HCT116 (cell line): Measurements from ENCODE around the gene FNDC3B. TPM values are rescaled to one million over a fixed set of nuclear protein-coding genes. Genes with fewer than 3 reads are reported as not detected.

Experiments used
- ATAC-seq: fragments of 200-7000 bp; cut with Tn5 transposase; 2 replicates; pipeline ENCODE4 v1.9.1; 2020; ENCODE audit warnings: mild to moderate bottlenecking, moderate library complexity
- BruUV-seq: library from RNA; stranded (reverse); fragments of 400-500 nt; replicated peaks from 2 replicates; lab custom pipeline; 2021; lab: Mats Ljungman, UMichigan
- CTCF ChIA-PET: fragments of 300-600 bp; sonication (Branson Sonifier 250); formaldehyde crosslinking; loops from one replicate; lab custom pipeline; 2021; ENCODE audit warnings: antibody characterized with exemption; lab: Charles Lee
- POLR2A ChIA-PET: fragments of 300-600, 350-600 bp; sonication (Branson Sonifier 250); formaldehyde crosslinking; loops from one replicate; lab custom pipeline; 2021; ENCODE audit warnings: antibody characterized with exemption; lab: Charles Lee
- RAD21 ChIA-PET, 2 experiments: fragments of 300-600 bp; sonication (Branson Sonifier 250); formaldehyde crosslinking; loops; one replicate each; lab custom pipeline; 2023; ENCODE audit warnings: low total read pairs in 2 of 2; ENCODE audit not compliant: uncharacterized antibody in 2 of 2, unreplicated experiment in 2 of 2, low non-redundant PET in 1 of 2; lab: Charles Lee
- DNase-seq: peaks from one replicate; pipeline ENCODE4 v3.0.0-alpha.2; 2010; ENCODE audit warnings: low read depth, low spot score
- H2AFZ ChIP-seq: fragments of 200-600 bp; shearing (Covaris generic), sonication (generic); 2 replicates; pipeline ENCODE4 v1.6.1; 2017; ENCODE audit warnings: low read depth, mixed run types, mixed read lengths, antibody characterized with exemption, low read length; ENCODE audit not compliant: poor library complexity, severe bottlenecking
- H3K27ac ChIP-seq: 2 replicates; pipeline ENCODE4 v1.5.1; 2012; ENCODE audit warnings: low read depth, low read length
- H3K27me3 ChIP-seq: fragments of 200-600 bp; sonication (generic); 2 replicates; pipeline ENCODE4 v1.6.1; 2016; ENCODE audit warnings: mixed run types, low read length, mixed read lengths; ENCODE audit not compliant: insufficient read depth
- H3K36me3 ChIP-seq, 2 experiments: fragments of 200-500 bp in 1 of 2; fragments of 200-600 bp in 1 of 2; sonication (Bioruptor generic) in 1 of 2; sonication (generic) in 1 of 2; 2 replicates each; pipeline versions ENCODE4 v1.5.1 to v1.6.1; 2014 to 2016; ENCODE audit warnings: low read length in 2 of 2, inconsistent platforms in 1 of 2, mixed read lengths in 1 of 2, mixed run types in 1 of 2; ENCODE audit not compliant: insufficient read depth in 2 of 2, control insufficient read depth in 1 of 2
- H3K4me1 ChIP-seq, 2 experiments: fragments of 200-600 bp in 1 of 2; sonication (generic) in 1 of 2; 2 replicates each; pipeline versions ENCODE4 v1.5.1 to v1.6.1; 2012 to 2017; ENCODE audit warnings: low read length in 2 of 2, inconsistent platforms in 1 of 2, mild to moderate bottlenecking in 1 of 2, mixed read lengths in 1 of 2, mixed run types in 1 of 2, moderate library complexity in 1 of 2; ENCODE audit not compliant: insufficient read depth in 2 of 2, control insufficient read depth in 1 of 2
- H3K4me2 ChIP-seq: fragments of 200-600 bp; sonication (generic); 2 replicates; pipeline ENCODE4 v1.6.1; 2017; ENCODE audit warnings: mixed run types, low read length, mixed read lengths
- H3K4me3 ChIP-seq, 2 experiments: fragments of 200-600 bp in 1 of 2; sonication (generic) in 1 of 2; replicated peaks in 1 of 2; 2 replicates each; pipeline ENCODE4 v1.5.1; 2011 to 2016; ENCODE audit warnings: low read length in 2 of 2, control low read depth in 1 of 2, low read depth in 1 of 2, mild to moderate bottlenecking in 1 of 2, mixed read lengths in 1 of 2, mixed run types in 1 of 2
- H3K79me2 ChIP-seq: fragments of 200-600 bp; sonication (generic); 2 replicates; pipeline ENCODE4 v1.6.1; 2017; ENCODE audit warnings: mild to moderate bottlenecking, mixed run types, low read length, moderate library complexity, mixed read lengths; ENCODE audit not compliant: insufficient read depth
- H3K9ac ChIP-seq: fragments of 200-600 bp; sonication (generic); 2 replicates; pipeline ENCODE4 v1.6.1; 2016; ENCODE audit warnings: low read length, mixed read lengths
- H3K9me2 ChIP-seq: fragments of 200-600 bp; sonication (generic), shearing (Covaris generic); 2 replicates; pipeline ENCODE4 v1.6.1; 2017; ENCODE audit warnings: mixed run types, mild to moderate bottlenecking, moderate library complexity; ENCODE audit not compliant: insufficient read depth
- H3K9me3 ChIP-seq, 2 experiments: fragments of 200-500 bp in 1 of 2; fragments of 200-600 bp in 1 of 2; sonication (Bioruptor generic) in 1 of 2; sonication (generic) in 1 of 2; 2 replicates each; pipeline ENCODE4 v1.6.1; 2014 to 2017; ENCODE audit warnings: low read length in 2 of 2, mixed read lengths in 2 of 2, inconsistent platforms in 1 of 2, low read depth in 1 of 2, mild to moderate bottlenecking in 1 of 2, mixed run types in 1 of 2, moderate library complexity in 1 of 2; ENCODE audit not compliant: control insufficient read depth in 1 of 2, insufficient read depth in 1 of 2
- H4K20me1 ChIP-seq: fragments of 200-600 bp; sonication (generic), shearing (Covaris generic); 2 replicates; pipeline ENCODE4 v1.6.1; 2017; ENCODE audit warnings: mixed run types, mild to moderate bottlenecking, moderate library complexity; ENCODE audit not compliant: insufficient read depth
- CEBPB ChIP-seq: IDR thresholded peaks from 2 replicates; pipeline ENCODE4 v1.6.1; 2012; ENCODE audit warnings: low read depth
- ELF1 ChIP-seq: IDR thresholded peaks from 2 replicates; pipeline ENCODE4 v1.6.1; 2012; ENCODE audit warnings: low read depth, borderline replicate concordance
- EZH2 ChIP-seq: fragments of 200-600 bp; sonication (generic); IDR thresholded peaks from 2 replicates; pipeline ENCODE4 v1.6.1; 2017; ENCODE audit warnings: antibody characterized with exemption, mixed run types
- EZH2phosphoT487 ChIP-seq: fragments of 200-600 bp; IDR thresholded peaks from 2 replicates; pipeline ENCODE4 v1.6.1; 2018; ENCODE audit warnings: antibody characterized with exemption, borderline replicate concordance
- FOSL1 ChIP-seq: IDR thresholded peaks from 2 replicates; pipeline ENCODE4 v1.6.1; 2012; ENCODE audit warnings: low read depth
- JUND ChIP-seq: IDR thresholded peaks from 2 replicates; pipeline ENCODE4 v1.6.1; 2012
- MAX ChIP-seq: IDR thresholded peaks from 2 replicates; pipeline ENCODE4 v1.6.1; 2012
- POLR2A ChIP-seq: IDR thresholded peaks from 2 replicates; pipeline ENCODE4 v1.7.0; 2011; ENCODE audit warnings: borderline replicate concordance; ENCODE audit not compliant: insufficient read depth, insufficient read length; ENCODE audit errors: extremely low read depth
- POLR2AphosphoS5 ChIP-seq: IDR thresholded peaks from 2 replicates; pipeline ENCODE4 v1.6.1; 2011; ENCODE audit warnings: mild to moderate bottlenecking, low read depth, low read length, moderate library complexity
- SIN3A ChIP-seq: IDR thresholded peaks from 2 replicates; pipeline ENCODE4 v1.6.1; 2012; ENCODE audit warnings: low read depth
- YY1 ChIP-seq: IDR thresholded peaks from 2 replicates; pipeline ENCODE4 v1.6.1; 2011; ENCODE audit warnings: low read length, low read depth, moderate library complexity, mild to moderate bottlenecking; ENCODE audit not compliant: insufficient replicate concordance; ENCODE audit errors: extremely low read depth
- ZBTB33 ChIP-seq: IDR thresholded peaks from 2 replicates; pipeline ENCODE4 v1.6.1; 2011; ENCODE audit warnings: mild to moderate bottlenecking, low read length, moderate library complexity; ENCODE audit not compliant: insufficient replicate concordance; ENCODE audit errors: extremely low read depth
- ZNF274 ChIP-seq: fragments of 200-500 bp; sonication (Bioruptor generic); IDR thresholded peaks from 2 replicates; pipeline ENCODE4 v1.6.1; 2014; ENCODE audit warnings: mild to moderate bottlenecking, low read depth, low read length, inconsistent platforms
- intact Hi-C: fragments of 100-400 bp; cut with micrococcal nuclease; formaldehyde crosslinking; loops from 2 replicates; pipeline ENCODE4 v1.10.0; 2022
- total RNA-seq: library from RNA; stranded (reverse); gene quantifications from one replicate; pipeline ENCODE4 v1.2.1, GENCODE V29; 2021; ENCODE audit not compliant: unreplicated experiment
- TF ChIP-seq, protein P1 (sequence below), 3 experiments: fragments of 200-600 bp in 1 of 3; sonication (generic) in 1 of 3; IDR thresholded peaks in 2 of 3; conservative IDR thresholded peaks in 1 of 3; 2 replicates each; pipeline ENCODE4 v1.5.1; 2012 to 2017; ENCODE audit warnings: low read depth in 2 of 3, low read length in 2 of 3, antibody characterized with exemption in 1 of 3, borderline replicate concordance in 1 of 3, control low read depth in 1 of 3, mild to moderate bottlenecking in 1 of 3, mixed read lengths in 1 of 3, mixed run types in 1 of 3, moderate library complexity in 1 of 3; ENCODE audit not compliant: insufficient read depth in 1 of 3
- TF ChIP-seq, protein P2 (sequence below): IDR thresholded peaks from 2 replicates; pipeline ENCODE4 v1.6.1; 2012; ENCODE audit warnings: low read depth

The FNDC3B gene
- total RNA-seq, 1 experiment from 2014 or later, result 45.7 TPM

GRCh38 chr3:172277151-172277652 is 237.8 kb downstream of the FNDC3B start:
- no TSS peak for BruUV-seq
- H3K36me3 ChIP-seq, result no peaks in the 10 kb centered on the region
- H3K4me1 ChIP-seq, result no peaks in the 10 kb centered on the region
- no peak overlapping the region for H3K27ac ChIP-seq
- ChIA-PET POLR2A (no interaction called here), RAD21 (no interaction called here), CTCF (no interaction called here)
- no peaks in the 10 kb centered on the region for H3K9me2 ChIP-seq
- H3K9me3 ChIP-seq, result no peaks in the 10 kb centered on the region
- no peak for TF ChIP-seq YY1
- TF ChIP-seq ZBTB33, result no peak
- TF ChIP-seq, protein P1, sequence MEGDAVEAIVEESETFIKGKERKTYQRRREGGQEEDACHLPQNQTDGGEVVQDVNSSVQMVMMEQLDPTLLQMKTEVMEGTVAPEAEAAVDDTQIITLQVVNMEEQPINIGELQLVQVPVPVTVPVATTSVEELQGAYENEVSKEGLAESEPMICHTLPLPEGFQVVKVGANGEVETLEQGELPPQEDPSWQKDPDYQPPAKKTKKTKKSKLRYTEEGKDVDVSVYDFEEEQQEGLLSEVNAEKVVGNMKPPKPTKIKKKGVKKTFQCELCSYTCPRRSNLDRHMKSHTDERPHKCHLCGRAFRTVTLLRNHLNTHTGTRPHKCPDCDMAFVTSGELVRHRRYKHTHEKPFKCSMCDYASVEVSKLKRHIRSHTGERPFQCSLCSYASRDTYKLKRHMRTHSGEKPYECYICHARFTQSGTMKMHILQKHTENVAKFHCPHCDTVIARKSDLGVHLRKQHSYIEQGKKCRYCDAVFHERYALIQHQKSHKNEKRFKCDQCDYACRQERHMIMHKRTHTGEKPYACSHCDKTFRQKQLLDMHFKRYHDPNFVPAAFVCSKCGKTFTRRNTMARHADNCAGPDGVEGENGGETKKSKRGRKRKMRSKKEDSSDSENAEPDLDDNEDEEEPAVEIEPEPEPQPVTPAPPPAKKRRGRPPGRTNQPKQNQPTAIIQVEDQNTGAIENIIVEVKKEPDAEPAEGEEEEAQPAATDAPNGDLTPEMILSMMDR (IDR thresholded peaks at IDR 0.05 in 2 of 3, conservative IDR thresholded peaks at IDR 0.05 in 1 of 3; ENCODE audit: borderline replicate concordance in 1 of 3, insufficient read depth in 1 of 3, low read depth in 2 of 3, low read length in 2 of 3), result no peak
- TF ChIP-seq POLR2A, result no peak
- TF ChIP-seq, protein P2, sequence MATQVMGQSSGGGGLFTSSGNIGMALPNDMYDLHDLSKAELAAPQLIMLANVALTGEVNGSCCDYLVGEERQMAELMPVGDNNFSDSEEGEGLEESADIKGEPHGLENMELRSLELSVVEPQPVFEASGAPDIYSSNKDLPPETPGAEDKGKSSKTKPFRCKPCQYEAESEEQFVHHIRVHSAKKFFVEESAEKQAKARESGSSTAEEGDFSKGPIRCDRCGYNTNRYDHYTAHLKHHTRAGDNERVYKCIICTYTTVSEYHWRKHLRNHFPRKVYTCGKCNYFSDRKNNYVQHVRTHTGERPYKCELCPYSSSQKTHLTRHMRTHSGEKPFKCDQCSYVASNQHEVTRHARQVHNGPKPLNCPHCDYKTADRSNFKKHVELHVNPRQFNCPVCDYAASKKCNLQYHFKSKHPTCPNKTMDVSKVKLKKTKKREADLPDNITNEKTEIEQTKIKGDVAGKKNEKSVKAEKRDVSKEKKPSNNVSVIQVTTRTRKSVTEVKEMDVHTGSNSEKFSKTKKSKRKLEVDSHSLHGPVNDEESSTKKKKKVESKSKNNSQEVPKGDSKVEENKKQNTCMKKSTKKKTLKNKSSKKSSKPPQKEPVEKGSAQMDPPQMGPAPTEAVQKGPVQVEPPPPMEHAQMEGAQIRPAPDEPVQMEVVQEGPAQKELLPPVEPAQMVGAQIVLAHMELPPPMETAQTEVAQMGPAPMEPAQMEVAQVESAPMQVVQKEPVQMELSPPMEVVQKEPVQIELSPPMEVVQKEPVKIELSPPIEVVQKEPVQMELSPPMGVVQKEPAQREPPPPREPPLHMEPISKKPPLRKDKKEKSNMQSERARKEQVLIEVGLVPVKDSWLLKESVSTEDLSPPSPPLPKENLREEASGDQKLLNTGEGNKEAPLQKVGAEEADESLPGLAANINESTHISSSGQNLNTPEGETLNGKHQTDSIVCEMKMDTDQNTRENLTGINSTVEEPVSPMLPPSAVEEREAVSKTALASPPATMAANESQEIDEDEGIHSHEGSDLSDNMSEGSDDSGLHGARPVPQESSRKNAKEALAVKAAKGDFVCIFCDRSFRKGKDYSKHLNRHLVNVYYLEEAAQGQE, result no peak
- TF ChIP-seq SIN3A, result no peak
- TF ChIP-seq ZNF274, result no peak
- no peak for TF ChIP-seq MAX
- TF ChIP-seq CEBPB, result no peak
- no peak for TF ChIP-seq ELF1
- no peak for TF ChIP-seq JUND
- TF ChIP-seq FOSL1, result no peak
- TF ChIP-seq EZH2phosphoT487, result no peak
- TF ChIP-seq EZH2, result no peak
- no peak for TF ChIP-seq POLR2AphosphoS5
- no peak for DNase-seq
- no peak overlapping the region for H3K4me3 ChIP-seq
- H3K27me3 ChIP-seq, result no peaks in the 10 kb centered on the region
- no peak overlapping the region for H2AFZ ChIP-seq
- no peak overlapping the region for H3K4me2 ChIP-seq
- no peaks in the 10 kb centered on the region for H3K79me2 ChIP-seq
- H3K9ac ChIP-seq, result no peak overlapping the region
- intact Hi-C loops, result no loop called here
- ATAC-seq, result no peak
- H4K20me1 ChIP-seq, result no peaks in the 10 kb centered on the region
